Liver (tissue), 9 donors: Measurements from ENCODE around the gene GBX2. TPM values are rescaled to one million over a fixed set of nuclear protein-coding genes. Genes with fewer than 3 reads are reported as not detected.

Source experiments
- DNase-seq: peaks from one replicate; pipeline ENCODE4 v3.0.0-alpha.2; 2017; ENCODE audit warnings: low spot score
- H3K27ac ChIP-seq, 2 donors: one replicate each; pipeline ENCODE4 v1.7.0; 2013; ENCODE audit warnings: inconsistent platforms in 2 of 2, low read length in 2 of 2, control low read depth in 1 of 2, low read depth in 1 of 2, mild to moderate bottlenecking in 1 of 2
- H3K27me3 ChIP-seq, 4 donors: one replicate each; pipeline versions ENCODE4 v1.6.1 to v1.7.0; 2013; ENCODE audit warnings: low read length in 3 of 4, inconsistent platforms in 1 of 4, mild to moderate bottlenecking in 1 of 4, moderate library complexity in 1 of 4; ENCODE audit not compliant: control insufficient read depth in 4 of 4, insufficient read depth in 4 of 4
- H3K36me3 ChIP-seq, 4 donors: one replicate each; pipeline versions ENCODE4 v1.6.1 to v1.7.0; 2013; ENCODE audit warnings: low read length in 3 of 4, mild to moderate bottlenecking in 3 of 4, low read depth in 1 of 4, moderate library complexity in 1 of 4; ENCODE audit not compliant: control insufficient read depth in 4 of 4, insufficient read depth in 3 of 4
- H3K4me1 ChIP-seq, 4 donors: one replicate each; pipeline versions ENCODE4 v1.6.1 to v1.7.0; 2013; ENCODE audit warnings: low read length in 3 of 4, mild to moderate bottlenecking in 3 of 4, moderate library complexity in 1 of 4; ENCODE audit not compliant: control insufficient read depth in 4 of 4, insufficient read depth in 4 of 4
- H3K4me3 ChIP-seq, 3 donors: one replicate each; pipeline versions ENCODE4 v1.6.1 to v1.7.0; 2013; ENCODE audit warnings: low read length in 3 of 3, control low read depth in 1 of 3, low read depth in 1 of 3, mild to moderate bottlenecking in 1 of 3
- H3K9ac ChIP-seq, 2 donors: one replicate each; pipeline ENCODE4 v1.7.0; 2013; ENCODE audit warnings: low read length in 2 of 2, mild to moderate bottlenecking in 2 of 2, moderate library complexity in 2 of 2, control low read depth in 1 of 2, low read depth in 1 of 2
- H3K9me3 ChIP-seq, 4 donors: one replicate each; pipeline versions ENCODE4 v1.6.1 to v1.7.0; 2013; ENCODE audit warnings: low read length in 3 of 4; ENCODE audit not compliant: control insufficient read depth in 4 of 4
- CTCF ChIP-seq: fragments of 150-350 bp; IDR thresholded peaks from 2 replicates; pipeline ENCODE4 v1.5.1; 2017; ENCODE audit warnings: improper control_type of control experiment, low read depth, low read length; ENCODE audit not compliant: missing input control
- EGR1 ChIP-seq, 2 donors: IDR thresholded peaks; 2 replicates each; pipeline ENCODE4 v1.6.1; 2016 to 2018; ENCODE audit warnings: antibody characterized with exemption in 2 of 2, low read depth in 2 of 2
- FOXA1 ChIP-seq: IDR thresholded peaks from 2 replicates; pipeline ENCODE4 v1.6.1; 2016; ENCODE audit warnings: antibody characterized with exemption
- FOXA2 ChIP-seq: IDR thresholded peaks from 2 replicates; pipeline ENCODE4 v1.6.1; 2016; ENCODE audit warnings: antibody characterized with exemption
- GABPA ChIP-seq, 2 donors: IDR thresholded peaks in 1 of 2; conservative IDR thresholded peaks in 1 of 2; 2 replicates each; pipeline ENCODE4 v1.6.1; 2016; ENCODE audit warnings: antibody characterized with exemption in 2 of 2, mild to moderate bottlenecking in 1 of 2, moderate library complexity in 1 of 2
- HNF4A ChIP-seq, 2 donors: conservative IDR thresholded peaks; 2 replicates each; pipeline ENCODE4 v1.6.1; 2016; ENCODE audit warnings: antibody characterized with exemption in 2 of 2, mild to moderate bottlenecking in 2 of 2
- HNF4G ChIP-seq: IDR thresholded peaks from 2 replicates; pipeline ENCODE4 v1.6.1; 2016; ENCODE audit warnings: antibody characterized with exemption
- JUND ChIP-seq, 2 donors: IDR thresholded peaks; 2 replicates each; pipeline ENCODE4 v1.6.1; 2016; ENCODE audit warnings: antibody characterized with exemption in 2 of 2
- NR2F2 ChIP-seq: IDR thresholded peaks from 2 replicates; pipeline ENCODE4 v1.6.1; 2016; ENCODE audit warnings: antibody characterized with exemption
- RAD21 ChIP-seq, 2 donors: IDR thresholded peaks; 2 replicates each; pipeline ENCODE4 v1.6.1; 2016; ENCODE audit warnings: antibody characterized with exemption in 2 of 2, mild to moderate bottlenecking in 2 of 2
- REST ChIP-seq: IDR thresholded peaks from 2 replicates; pipeline ENCODE4 v1.6.1; 2016; ENCODE audit warnings: antibody characterized with exemption, mild to moderate bottlenecking
- RXRA ChIP-seq, 2 donors: IDR thresholded peaks; 2 replicates each; pipeline ENCODE4 v1.6.1; 2017 to 2018; ENCODE audit warnings: antibody characterized with exemption in 2 of 2, mild to moderate bottlenecking in 1 of 2
- SP1 ChIP-seq: IDR thresholded peaks from 2 replicates; pipeline ENCODE4 v1.6.1; 2018; ENCODE audit warnings: antibody characterized with exemption, mild to moderate bottlenecking
- TAF1 ChIP-seq: conservative IDR thresholded peaks from 2 replicates; pipeline ENCODE4 v1.6.1; 2016; ENCODE audit warnings: antibody characterized with exemption, mild to moderate bottlenecking
- YY1 ChIP-seq: IDR thresholded peaks from 2 replicates; pipeline ENCODE4 v1.6.1; 2016; ENCODE audit warnings: antibody characterized with exemption, mild to moderate bottlenecking
- ZBTB33 ChIP-seq: IDR thresholded peaks from 2 replicates; pipeline ENCODE4 v1.6.1; 2016; ENCODE audit warnings: antibody characterized with exemption
- WGBS: extraction: QIAGEN DNeasy Blood & Tissue Kit; methylation state at CpG from one replicate; pipeline ENCODE4 v1.1.7; 2013; 5-methylcytosine and 5-hydroxymethylcytosine counted together
- polyA plus RNA-seq, 2 donors: library from polyadenylated mRNA; stranded (reverse) in 1 of 2; unstranded in 1 of 2; fragments of 200-250 nt in 1 of 2; fragments of >200 nt in 1 of 2; fragmentation: Nextera tagmentation in 1 of 2; extraction: Ambion mirVana in 1 of 2; gene quantifications; one replicate each; pipeline versions ENCODE4 v1.2.1 to v1.2.3, GENCODE V29; 2013 to 2015
- total RNA-seq, 2 donors: library from RNA; depleted of rRNA; stranded (reverse); fragments of >200 nt; gene quantifications; one replicate each; pipeline ENCODE4 v1.2.3, GENCODE V29; 2014
- TF ChIP-seq, protein P1 (sequence below): IDR thresholded peaks from 2 replicates; pipeline ENCODE4 v1.6.1; 2016; ENCODE audit warnings: antibody characterized with exemption
- TF ChIP-seq, protein P2 (sequence below): IDR thresholded peaks from 2 replicates; pipeline ENCODE4 v1.6.1; 2016; ENCODE audit warnings: antibody characterized with exemption
- donor health status: healthy.
- donor health status: healthy.
- donor health status: healthy.
- donor health status: healthy.
- donor health status: healthy.

The GBX2 gene
- total and polyA plus RNA-seq, 4 donors = not detected

- Histone ChIP-seq H3K4me1 (no peaks in the 10 kb centered on the region), H3K27me3 (peaks cover 0 to 11% (median 9%) of the 10 kb centered on the region in 4 donors), H3K4me3 (no peak overlapping the region), H3K9me3 (peaks cover 0 to 10% (median 3%) of the 10 kb centered on the region in 4 donors), H3K9ac (no peak overlapping the region), H3K27ac (no peak overlapping the region), H3K36me3 (no peaks in the 10 kb centered on the region)
- 85% methylated on average over 6 of the region's 6 CpGs for WGBS
- no peak for DNase-seq
- TF ChIP-seq ZBTB33 (no peak), EGR1 (IDR thresholded peaks at IDR 0.05; ENCODE audit: low read depth in 2 of 2) (no peak), YY1 (no peak), FOXA1 (no peak), CTCF (no peak), RXRA (IDR thresholded peaks at IDR 0.05) (no peak), JUND (IDR thresholded peaks at IDR 0.05) (no peak), GABPA (IDR thresholded peaks at IDR 0.05 in 1 of 2, conservative IDR thresholded peaks at IDR 0.05 in 1 of 2) (no peak), FOXA2 (no peak), HNF4A (conservative IDR thresholded peaks at IDR 0.05) (no peak), SP1 (no peak), RAD21 (IDR thresholded peaks at IDR 0.05) (no peak), TAF1 (no peak), HNF4G (no peak), REST (no peak), NR2F2 (no peak)
- TF ChIP-seq, protein P1, sequence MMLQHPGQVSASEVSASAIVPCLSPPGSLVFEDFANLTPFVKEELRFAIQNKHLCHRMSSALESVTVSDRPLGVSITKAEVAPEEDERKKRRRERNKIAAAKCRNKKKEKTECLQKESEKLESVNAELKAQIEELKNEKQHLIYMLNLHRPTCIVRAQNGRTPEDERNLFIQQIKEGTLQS = no peak
- TF ChIP-seq, protein P2, sequence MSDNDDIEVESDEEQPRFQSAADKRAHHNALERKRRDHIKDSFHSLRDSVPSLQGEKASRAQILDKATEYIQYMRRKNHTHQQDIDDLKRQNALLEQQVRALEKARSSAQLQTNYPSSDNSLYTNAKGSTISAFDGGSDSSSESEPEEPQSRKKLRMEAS = no peak
Observed at GRCh38 chr2:236157366-236157765, 10.8 kb downstream of the GBX2 start.
